Hepatocyte (in vitro differentiated cells): ENCODE results near the gene ALK. TPM values are rescaled to one million over a fixed set of nuclear protein-coding genes. Genes with fewer than 3 reads are reported as not detected.

Experiments used
- DNase-seq: peaks from one replicate; pipeline ENCODE4 v3.0.0-alpha.2; 2016; ENCODE audit warnings: low spot score
- H2AFZ ChIP-seq: fragments of 200-600 bp; sonication (generic); 2 replicates; pipeline ENCODE4 v1.6.0; 2016; ENCODE audit warnings: antibody characterized with exemption, mild to moderate bottlenecking
- H3K27ac ChIP-seq: fragments of 200-600 bp; sonication (generic); 2 replicates; pipeline ENCODE4 v1.5.1; 2016; ENCODE audit warnings: mild to moderate bottlenecking
- H3K27me3 ChIP-seq: fragments of 200-600 bp; sonication (generic); 2 replicates; pipeline ENCODE4 v1.6.1; 2016
- H3K36me3 ChIP-seq: fragments of 200-600 bp; sonication (generic); replicated peaks from 2 replicates; pipeline ENCODE4 v1.5.1; 2016; ENCODE audit warnings: low read depth; ENCODE audit not compliant: insufficient read depth
- H3K4me1 ChIP-seq: fragments of 200-600 bp; sonication (generic); 2 replicates; pipeline ENCODE4 v1.5.1; 2016; ENCODE audit warnings: mild to moderate bottlenecking, moderate library complexity; ENCODE audit not compliant: insufficient read depth
- H3K4me2 ChIP-seq: fragments of 200-600 bp; sonication (generic); 2 replicates; pipeline ENCODE4 v1.6.0; 2016
- H3K4me3 ChIP-seq: fragments of 200-600 bp; sonication (generic); 2 replicates; pipeline ENCODE4 v1.5.1; 2016; ENCODE audit warnings: mild to moderate bottlenecking
- H3K79me2 ChIP-seq: fragments of 200-600 bp; sonication (generic); 2 replicates; pipeline ENCODE4 v1.6.0; 2017; ENCODE audit warnings: mild to moderate bottlenecking
- H3K9me2 ChIP-seq: fragments of 200-600 bp; sonication (generic); replicated peaks from 2 replicates; pipeline ENCODE4 v1.6.0; 2017; ENCODE audit warnings: mild to moderate bottlenecking; ENCODE audit not compliant: insufficient read depth
- H3K9me3 ChIP-seq: fragments of 200-600 bp; sonication (generic); 2 replicates; pipeline ENCODE4 v1.5.1; 2016; ENCODE audit warnings: low read depth, mild to moderate bottlenecking
- H4K20me1 ChIP-seq: fragments of 200-600 bp; sonication (generic); 2 replicates; pipeline ENCODE4 v1.6.0; 2016; ENCODE audit warnings: mild to moderate bottlenecking; ENCODE audit not compliant: insufficient read depth, poor library complexity, severe bottlenecking
- EZH2 ChIP-seq: fragments of 200-600 bp; sonication (generic); IDR thresholded peaks from 2 replicates; pipeline ENCODE4 v1.6.1; 2016; ENCODE audit warnings: antibody characterized with exemption, mild to moderate bottlenecking, borderline replicate concordance
- EZH2phosphoT487 ChIP-seq: fragments of 200-600 bp; sonication (generic); IDR thresholded peaks from one replicate; pipeline ENCODE4 v1.6.1; 2018; ENCODE audit warnings: antibody characterized with exemption, mild to moderate bottlenecking, low read depth, moderate library complexity; ENCODE audit not compliant: unreplicated experiment, severe bottlenecking
- WGBS: methylation state at CpG from one replicate; pipeline ENCODE4 v1.1.6; 2016; ENCODE audit warnings: low lambda C conversion rate; ENCODE audit errors: missing lambda C conversion rate; 5-methylcytosine and 5-hydroxymethylcytosine counted together
- polyA plus RNA-seq: library from polyadenylated mRNA; unstranded; fragments of >200 nt; fragmentation: Nextera tagmentation; extraction: Ambion mirVana; gene quantifications from 2 replicates; pipeline ENCODE4 v1.2.1, GENCODE V29; 2016
- total RNA-seq: library from RNA; depleted of rRNA; stranded (reverse); fragments of >200 nt; gene quantifications from 2 replicates; pipeline ENCODE4 v1.2.3, GENCODE V29; 2014
- TF ChIP-seq, protein P1 (sequence below): fragments of 200-600 bp; sonication (generic); IDR thresholded peaks from 2 replicates; pipeline ENCODE4 v1.5.1; 2016; ENCODE audit warnings: antibody characterized with exemption, mild to moderate bottlenecking; ENCODE audit not compliant: poor library complexity

ALK gene
- total and polyA plus RNA-seq, 2 experiments from 2014 or later = 0.16 to 0.27 TPM

DNA sequence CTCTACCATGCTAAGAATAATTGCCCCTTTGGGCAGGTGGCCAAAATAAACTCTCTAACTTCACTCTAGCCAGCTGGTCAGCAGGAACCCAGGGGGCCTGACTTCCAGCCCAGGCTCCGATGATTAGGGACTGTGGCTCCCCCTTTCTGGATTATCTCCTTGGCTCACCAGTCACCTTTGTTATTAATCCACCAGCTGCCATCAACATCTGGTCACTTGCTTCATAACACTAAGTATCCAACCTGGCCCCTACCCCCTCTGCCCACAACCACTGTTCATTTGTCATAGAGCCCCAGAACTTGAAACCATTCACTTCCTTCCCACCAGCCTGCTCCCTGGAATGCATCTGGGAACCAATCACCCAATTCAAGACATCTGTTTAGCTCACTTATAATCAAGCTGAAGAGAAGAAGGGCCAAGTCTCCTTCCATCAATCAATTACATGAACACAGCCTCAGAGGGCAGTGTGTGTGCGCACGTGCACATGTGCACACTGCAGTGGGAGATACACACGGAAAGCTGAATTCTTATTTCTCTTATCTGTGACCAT lies 215.1 kb downstream of the ALK start:
- H3K27ac ChIP-seq = no peak overlapping the region
- no peaks in the 10 kb centered on the region for H3K9me2 ChIP-seq
- no peaks in the 10 kb centered on the region for H3K9me3 ChIP-seq
- no peak overlapping the region for H2AFZ ChIP-seq
- TF ChIP-seq EZH2phosphoT487 (no peak), EZH2 (no peak)
- TF ChIP-seq, protein P1, sequence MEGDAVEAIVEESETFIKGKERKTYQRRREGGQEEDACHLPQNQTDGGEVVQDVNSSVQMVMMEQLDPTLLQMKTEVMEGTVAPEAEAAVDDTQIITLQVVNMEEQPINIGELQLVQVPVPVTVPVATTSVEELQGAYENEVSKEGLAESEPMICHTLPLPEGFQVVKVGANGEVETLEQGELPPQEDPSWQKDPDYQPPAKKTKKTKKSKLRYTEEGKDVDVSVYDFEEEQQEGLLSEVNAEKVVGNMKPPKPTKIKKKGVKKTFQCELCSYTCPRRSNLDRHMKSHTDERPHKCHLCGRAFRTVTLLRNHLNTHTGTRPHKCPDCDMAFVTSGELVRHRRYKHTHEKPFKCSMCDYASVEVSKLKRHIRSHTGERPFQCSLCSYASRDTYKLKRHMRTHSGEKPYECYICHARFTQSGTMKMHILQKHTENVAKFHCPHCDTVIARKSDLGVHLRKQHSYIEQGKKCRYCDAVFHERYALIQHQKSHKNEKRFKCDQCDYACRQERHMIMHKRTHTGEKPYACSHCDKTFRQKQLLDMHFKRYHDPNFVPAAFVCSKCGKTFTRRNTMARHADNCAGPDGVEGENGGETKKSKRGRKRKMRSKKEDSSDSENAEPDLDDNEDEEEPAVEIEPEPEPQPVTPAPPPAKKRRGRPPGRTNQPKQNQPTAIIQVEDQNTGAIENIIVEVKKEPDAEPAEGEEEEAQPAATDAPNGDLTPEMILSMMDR = no peak
- DNase-seq = no peak
- no peaks in the 10 kb centered on the region for H4K20me1 ChIP-seq
- H3K4me3 ChIP-seq = no peak overlapping the region
- no peaks in the 10 kb centered on the region for H3K36me3 ChIP-seq
- 83% methylated on average over 4 of the region's 4 CpGs for WGBS
- no peaks in the 10 kb centered on the region for H3K4me1 ChIP-seq
- H3K4me2 ChIP-seq = no peak overlapping the region
- H3K27me3 ChIP-seq = no peaks in the 10 kb centered on the region
- H3K79me2 ChIP-seq = no peaks in the 10 kb centered on the region

DNA sequence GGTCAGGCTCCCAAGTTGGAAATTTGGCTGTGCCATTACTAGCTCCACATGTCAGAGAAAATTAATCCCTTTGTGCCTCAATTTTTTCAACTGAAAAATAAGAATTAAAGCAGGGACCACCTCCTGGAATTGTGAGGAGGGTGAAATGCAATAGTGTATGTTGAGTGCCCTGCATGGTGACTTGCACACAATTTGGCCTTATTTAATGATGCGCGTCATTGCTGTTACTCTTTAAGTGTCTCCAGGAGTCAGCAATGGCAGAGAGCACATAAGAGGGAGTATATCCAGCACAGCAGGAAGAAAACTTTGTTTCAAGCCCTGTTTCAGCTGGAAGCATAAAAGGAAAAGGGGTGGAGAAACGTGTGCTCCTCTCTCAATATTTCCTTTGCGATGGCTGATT lies 215.8 kb downstream of the ALK start:
- Histone ChIP-seq H3K36me3 (no peaks in the 10 kb centered on the region), H4K20me1 (no peaks in the 10 kb centered on the region), H3K4me2 (no peak overlapping the region), H3K27ac (no peak overlapping the region), H3K27me3 (no peaks in the 10 kb centered on the region), H3K9me2 (no peaks in the 10 kb centered on the region), H3K4me1 (no peaks in the 10 kb centered on the region), H3K4me3 (no peak overlapping the region), H3K79me2 (no peaks in the 10 kb centered on the region), H2AFZ (no peak overlapping the region), H3K9me3 (no peaks in the 10 kb centered on the region)
- TF ChIP-seq EZH2 (no peak), EZH2phosphoT487 (no peak)
- TF ChIP-seq, protein P1 = no peak
- no peak for DNase-seq
- WGBS = 90% methylated on average over 4 of the region's 4 CpGs

DNA sequence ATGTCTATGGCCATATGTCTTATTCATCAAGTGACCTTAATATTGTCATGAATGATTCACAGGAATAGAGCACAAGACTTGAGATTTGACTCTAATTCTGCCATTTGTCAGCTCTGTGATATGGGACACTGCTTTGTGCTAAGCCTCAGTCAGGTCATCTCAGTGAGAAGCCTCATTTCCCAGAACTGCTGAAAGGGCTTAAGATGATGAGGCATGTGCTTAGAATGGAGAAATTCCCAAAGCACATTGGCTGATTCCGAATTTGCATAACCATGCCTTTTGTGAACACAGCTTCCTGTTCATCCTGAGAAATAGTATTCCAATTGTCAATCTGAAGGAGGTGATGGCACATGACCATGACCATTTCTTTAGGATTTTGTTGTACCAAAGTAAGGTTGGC lies 218.1 kb downstream of the ALK start:
- no peaks in the 10 kb centered on the region for H3K79me2 ChIP-seq
- H3K9me3 ChIP-seq = no peaks in the 10 kb centered on the region
- no peaks in the 10 kb centered on the region for H3K4me1 ChIP-seq
- no peaks in the 10 kb centered on the region for H3K9me2 ChIP-seq
- DNase-seq = no peak
- no peaks in the 10 kb centered on the region for H4K20me1 ChIP-seq
- no peak overlapping the region for H3K27ac ChIP-seq
- no peaks in the 10 kb centered on the region for H3K27me3 ChIP-seq
- H2AFZ ChIP-seq = no peak overlapping the region
- H3K4me2 ChIP-seq = no peak overlapping the region
- H3K4me3 ChIP-seq = no peak overlapping the region
- no peaks in the 10 kb centered on the region for H3K36me3 ChIP-seq
- WGBS = 90% methylated on average over 1 of the region's 1 CpG
- TF ChIP-seq, protein P1 = no peak
- TF ChIP-seq EZH2 = no peak
- TF ChIP-seq EZH2phosphoT487 = no peak
